Gastroesophageal sphincter (tissue), 3 donors: ENCODE measurements around the gene ATP6V0A1.
"Not testable (repeated sequence)": the region's sequence is repeated elsewhere in the genome, so short reads cannot be mapped to it uniquely, and the experiment has no call there.

ENCODE experiments used
- EP300 ChIP-seq: sonication (generic); formaldehyde crosslinking; IDR thresholded peaks from one replicate; pipeline ENCODE4 v1.6.1; 2017; ENCODE audit warnings: antibody characterized with exemption, mild to moderate bottlenecking
- POLR2A ChIP-seq, 2 donors: fragments of 450-650 bp; IDR thresholded peaks; one replicate each; pipeline ENCODE4 v1.6.1; 2017; ENCODE audit warnings: antibody characterized with exemption in 2 of 2, mild to moderate bottlenecking in 2 of 2, moderate library complexity in 1 of 2
- POLR2AphosphoS5 ChIP-seq: sonication (generic); formaldehyde crosslinking; IDR thresholded peaks from one replicate; pipeline ENCODE4 v1.6.1; 2017; ENCODE audit warnings: antibody characterized with exemption
- TF ChIP-seq, protein P1 (sequence below), 4 experiments: fragments of 200-600 bp in 2 of 4; fragments of 450-650 bp in 2 of 4; sonication (generic) in 1 of 4; IDR thresholded peaks; one replicate each; pipeline ENCODE4 v1.5.1; 2017 to 2019; ENCODE audit warnings: antibody characterized with exemption in 4 of 4, mild to moderate bottlenecking in 2 of 4, moderate library complexity in 2 of 4

- TF ChIP-seq EP300; POLR2A (IDR thresholded peaks at IDR 0.05); POLR2AphosphoS5: not testable (repeated sequence)
- TF ChIP-seq, protein P1, sequence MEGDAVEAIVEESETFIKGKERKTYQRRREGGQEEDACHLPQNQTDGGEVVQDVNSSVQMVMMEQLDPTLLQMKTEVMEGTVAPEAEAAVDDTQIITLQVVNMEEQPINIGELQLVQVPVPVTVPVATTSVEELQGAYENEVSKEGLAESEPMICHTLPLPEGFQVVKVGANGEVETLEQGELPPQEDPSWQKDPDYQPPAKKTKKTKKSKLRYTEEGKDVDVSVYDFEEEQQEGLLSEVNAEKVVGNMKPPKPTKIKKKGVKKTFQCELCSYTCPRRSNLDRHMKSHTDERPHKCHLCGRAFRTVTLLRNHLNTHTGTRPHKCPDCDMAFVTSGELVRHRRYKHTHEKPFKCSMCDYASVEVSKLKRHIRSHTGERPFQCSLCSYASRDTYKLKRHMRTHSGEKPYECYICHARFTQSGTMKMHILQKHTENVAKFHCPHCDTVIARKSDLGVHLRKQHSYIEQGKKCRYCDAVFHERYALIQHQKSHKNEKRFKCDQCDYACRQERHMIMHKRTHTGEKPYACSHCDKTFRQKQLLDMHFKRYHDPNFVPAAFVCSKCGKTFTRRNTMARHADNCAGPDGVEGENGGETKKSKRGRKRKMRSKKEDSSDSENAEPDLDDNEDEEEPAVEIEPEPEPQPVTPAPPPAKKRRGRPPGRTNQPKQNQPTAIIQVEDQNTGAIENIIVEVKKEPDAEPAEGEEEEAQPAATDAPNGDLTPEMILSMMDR (IDR thresholded peaks at IDR 0.05): not testable (repeated sequence)
These were observed 3.7 kb upstream of the ATP6V0A1 start for GRCh38 chr17:42454987-42455386.
